Gastrocnemius medialis (tissue), 4 donors: Measurements from ENCODE around the gene CIT. TPM values are rescaled to one million over a fixed set of nuclear protein-coding genes. Genes with fewer than 3 reads are reported as not detected.
A peak's percentile ranks its signal among the peaks of the same experiment; 100 is the strongest.

Experiments used
- ATAC-seq, 2 donors: fragments of 150-250 bp; one replicate each; pipeline ENCODE4 v1.9.1; 2016
- DNase-seq, 2 donors: peaks; one replicate each; pipeline ENCODE4 v3.0.0-alpha.2; 2019
- H3K27ac ChIP-seq, 4 donors: fragments of 200-600 bp; sonication (generic); 1 replicate in 1 of 4; 2 replicates in 3 of 4; pipeline ENCODE4 v1.5.1; 2016 to 2018; ENCODE audit warnings: mild to moderate bottlenecking in 2 of 4, moderate library complexity in 1 of 4
- H3K27me3 ChIP-seq, 3 donors: fragments of 200-600 bp; sonication (generic) in 2 of 3; 1 replicate in 1 of 3; 2 replicates in 2 of 3; pipeline versions ENCODE4 v1.5.1 to v1.6.0; 2016 to 2019; ENCODE audit warnings: mild to moderate bottlenecking in 1 of 3, moderate library complexity in 1 of 3
- H3K36me3 ChIP-seq, 2 donors: fragments of 200-600 bp; sonication (generic) in 1 of 2; one replicate each; pipeline ENCODE4 v1.5.1; 2017 to 2018
- H3K4me1 ChIP-seq, 2 donors: fragments of 200-600 bp; sonication (generic) in 1 of 2; one replicate each; pipeline ENCODE4 v1.5.1; 2016 to 2017; ENCODE audit warnings: mild to moderate bottlenecking in 2 of 2
- H3K4me3 ChIP-seq, 4 donors: fragments of 200-600 bp; sonication (generic) in 3 of 4; 1 replicate in 1 of 4; 2 replicates in 3 of 4; pipeline ENCODE4 v1.5.1; 2016 to 2019; ENCODE audit warnings: mild to moderate bottlenecking in 2 of 4
- H3K9me3 ChIP-seq, 3 donors: fragments of 200-600 bp; sonication (generic) in 2 of 3; 1 replicate in 1 of 3; 2 replicates in 2 of 3; pipeline ENCODE4 v1.5.1; 2016 to 2019
- POLR2A ChIP-seq, 2 donors: fragments of 450-650 bp; IDR thresholded peaks; one replicate each; pipeline ENCODE4 v1.6.1; 2017; ENCODE audit warnings: antibody characterized with exemption in 2 of 2, mild to moderate bottlenecking in 2 of 2, moderate library complexity in 2 of 2
- in situ Hi-C, 4 donors: fragments of 200-750 bp; cut with MboI; loops; one replicate each; pipeline versions ENCODE4 v1.15.0 to v1.8.0; 2017; ENCODE audit warnings: low sequenced_read_pairs in 4 of 4
- intact Hi-C: fragments of 100-400 bp; cut with DNase I; formaldehyde crosslinking; loops from one replicate; pipeline ENCODE4 v1.15.1; 2023; ENCODE audit warnings: low total_unique reads
- total RNA-seq, 4 donors: library from RNA; depleted of rRNA; stranded (reverse); fragments of >200 nt; gene quantifications; one replicate each; pipeline versions ENCODE4 v1.1.0 to v1.2.3, GENCODE V29; 2016
- TF ChIP-seq, protein P1 (sequence below), 5 experiments: fragments of 450-650 bp in 3 of 5; fragments of 200-600 bp in 2 of 5; sonication (generic) in 2 of 5; IDR thresholded peaks in 4 of 5; conservative IDR thresholded peaks in 1 of 5; 1 replicate in 4 of 5; 2 replicates in 1 of 5; pipeline ENCODE4 v1.5.1; 2016 to 2019; ENCODE audit warnings: antibody characterized with exemption in 5 of 5, mild to moderate bottlenecking in 3 of 5, moderate library complexity in 3 of 5

Gene CIT
- total RNA-seq, 4 donors from 2014 or later = 0.05 to 4.0 (median 1.5) TPM

- H3K4me1 ChIP-seq = peaks cover 7 to 39% of the 10 kb centered on the region in 2 donors
- no peak for TF ChIP-seq POLR2A (IDR thresholded peaks at IDR 0.05)
- TF ChIP-seq, protein P1, sequence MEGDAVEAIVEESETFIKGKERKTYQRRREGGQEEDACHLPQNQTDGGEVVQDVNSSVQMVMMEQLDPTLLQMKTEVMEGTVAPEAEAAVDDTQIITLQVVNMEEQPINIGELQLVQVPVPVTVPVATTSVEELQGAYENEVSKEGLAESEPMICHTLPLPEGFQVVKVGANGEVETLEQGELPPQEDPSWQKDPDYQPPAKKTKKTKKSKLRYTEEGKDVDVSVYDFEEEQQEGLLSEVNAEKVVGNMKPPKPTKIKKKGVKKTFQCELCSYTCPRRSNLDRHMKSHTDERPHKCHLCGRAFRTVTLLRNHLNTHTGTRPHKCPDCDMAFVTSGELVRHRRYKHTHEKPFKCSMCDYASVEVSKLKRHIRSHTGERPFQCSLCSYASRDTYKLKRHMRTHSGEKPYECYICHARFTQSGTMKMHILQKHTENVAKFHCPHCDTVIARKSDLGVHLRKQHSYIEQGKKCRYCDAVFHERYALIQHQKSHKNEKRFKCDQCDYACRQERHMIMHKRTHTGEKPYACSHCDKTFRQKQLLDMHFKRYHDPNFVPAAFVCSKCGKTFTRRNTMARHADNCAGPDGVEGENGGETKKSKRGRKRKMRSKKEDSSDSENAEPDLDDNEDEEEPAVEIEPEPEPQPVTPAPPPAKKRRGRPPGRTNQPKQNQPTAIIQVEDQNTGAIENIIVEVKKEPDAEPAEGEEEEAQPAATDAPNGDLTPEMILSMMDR (IDR thresholded peaks at IDR 0.05 in 4 of 5, conservative IDR thresholded peaks at IDR 0.05 in 1 of 5) = no peak
Observed at GRCh38 chr12:119687406-119687805, 189.7 kb downstream of the CIT start.

GRCh38 chr12:119686776-119687175, 190.3 kb downstream of the CIT start:
- no peak for TF ChIP-seq POLR2A (IDR thresholded peaks at IDR 0.05)
- TF ChIP-seq, protein P1 (IDR thresholded peaks at IDR 0.05 in 4 of 5, conservative IDR thresholded peaks at IDR 0.05 in 1 of 5) = no peak
- Histone ChIP-seq H3K4me3 (no peak overlapping the region), H3K9me3 (no peaks in the 10 kb centered on the region), H3K4me1 (peaks cover 7 to 44% of the 10 kb centered on the region in 2 donors), H3K36me3 (peaks cover 0 to 7% of the 10 kb centered on the region in 2 donors), H3K27ac (peak overlapping the region in 1 of 4 donors; percentile 48), H3K27me3 (no peaks in the 10 kb centered on the region)
- in situ Hi-C loops (no loop called here), intact Hi-C loops (no loop called here)
- ATAC-seq (no peak), DNase-seq (no peak)

More at GRCh38 chr12:119687406-119687805, 189.7 kb downstream of the CIT start:
- Histone ChIP-seq H3K36me3 (peaks cover 0 to under 1% of the 10 kb centered on the region in 2 donors), H3K27me3 (no peaks in the 10 kb centered on the region), H3K4me3 (no peak overlapping the region), H3K9me3 (no peaks in the 10 kb centered on the region), H3K27ac (no peak overlapping the region)
- in situ Hi-C loops (no loop called here), intact Hi-C loops (no loop called here)
- DNase-seq (no peak), ATAC-seq (no peak)

DNA sequence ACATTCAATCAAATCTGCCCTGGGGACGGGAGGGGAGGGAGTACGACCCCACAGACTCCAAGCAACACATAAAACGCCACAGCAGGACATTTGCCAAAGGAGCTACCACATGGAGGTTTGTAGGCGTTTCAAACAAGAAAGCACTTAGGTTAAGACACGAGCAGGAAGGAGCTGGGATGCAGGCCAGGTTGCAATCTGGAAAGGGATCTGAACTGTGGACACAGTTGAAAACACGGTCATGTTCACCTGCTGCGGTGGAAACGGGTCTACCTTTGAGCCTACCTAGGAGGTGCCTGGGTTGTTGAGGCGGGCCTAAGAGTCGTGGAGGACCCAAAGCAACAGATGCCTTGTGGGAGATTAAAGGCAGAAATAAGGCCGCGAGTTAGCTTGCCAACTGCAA, 190.8 kb downstream of the CIT start:
- no peak for ATAC-seq
- peak overlapping the region in 2 of 4 donors; percentile 11 to 48 for H3K27ac ChIP-seq
- H3K36me3 ChIP-seq = peaks cover 0 to 11% of the 10 kb centered on the region in 2 donors
- H3K4me3 ChIP-seq = no peak overlapping the region
- TF ChIP-seq POLR2A (IDR thresholded peaks at IDR 0.05) = no peak
- TF ChIP-seq, protein P1 (IDR thresholded peaks at IDR 0.05 in 4 of 5, conservative IDR thresholded peaks at IDR 0.05 in 1 of 5) = no peak
- no peak for DNase-seq
- in situ Hi-C loops (no loop called here), intact Hi-C loops (no loop called here)
- no peaks in the 10 kb centered on the region for H3K9me3 ChIP-seq
- no peaks in the 10 kb centered on the region for H3K27me3 ChIP-seq
- peaks cover 7 to 44% of the 10 kb centered on the region in 2 donors for H3K4me1 ChIP-seq

GRCh38 chr12:119685375-119685774, 191.7 kb downstream of the CIT start:
- TF ChIP-seq, protein P1 (IDR thresholded peaks at IDR 0.05 in 4 of 5, conservative IDR thresholded peaks at IDR 0.05 in 1 of 5) = no peak
- TF ChIP-seq POLR2A (IDR thresholded peaks at IDR 0.05) = no peak
- ATAC-seq (no peak), DNase-seq (no peak)
- Histone ChIP-seq H3K27ac (peak overlapping the region in 1 of 4 donors; percentile 7), H3K4me3 (no peak overlapping the region), H3K27me3 (no peaks in the 10 kb centered on the region), H3K36me3 (peaks cover 0 to 21% of the 10 kb centered on the region in 2 donors), H3K4me1 (peaks cover 7 to 44% of the 10 kb centered on the region in 2 donors), H3K9me3 (no peaks in the 10 kb centered on the region)
- intact Hi-C loops = no loop called here
- in situ Hi-C loops = no loop called here
